Astrocyte (in vitro differentiated cells and primary cell): ENCODE data around the gene LNPK.

Source experiments
- CTCF ChIP-seq: IDR thresholded peaks from 2 replicates; pipeline ENCODE4 v1.5.1; 2011; ENCODE audit warnings: low read depth, mild to moderate bottlenecking, inconsistent platforms, low read length, moderate library complexity; ENCODE audit not compliant: insufficient read depth
- EZH2 ChIP-seq: IDR thresholded peaks from 2 replicates; pipeline ENCODE4 v1.6.1; 2012; ENCODE audit warnings: mild to moderate bottlenecking, low read length, inconsistent platforms; ENCODE audit not compliant: insufficient read depth

- TF ChIP-seq CTCF (no peak), EZH2 (no peak)
Measured at GRCh38 chr2:175877845-175878544, 124.1 kb downstream of the LNPK start.
